AG09309 (cell line): ENCODE data around the gene TRMT44.

Source experiments
- DNase-seq: peaks from one replicate; pipeline ENCODE4 v3.0.0-alpha.2; 2010; ENCODE audit warnings: low read depth
- H3K4me3 ChIP-seq: 2 replicates; pipeline ENCODE4 v1.5.1; 2011; ENCODE audit warnings: mild to moderate bottlenecking, low read depth, low read length, moderate library complexity; ENCODE audit not compliant: control insufficient read depth
- CTCF ChIP-seq: IDR thresholded peaks from 2 replicates; pipeline ENCODE4 v1.5.1; 2011; ENCODE audit warnings: mild to moderate bottlenecking, low read depth, low read length, inconsistent platforms; ENCODE audit not compliant: insufficient read depth, control insufficient read depth; ENCODE audit errors: missing control alignments

Gene TRMT44

GRCh38 chr4:8440492-8441311 is at the start of gene TRMT44, which contains the start of gene ACOX3:
Gene TRMT44, plus strand, starts transcription at chr4:8440777. Its CDS starts 46 bp downstream, at chr4:8440823.
Gene ACOX3, minus strand, starts transcription at chr4:8440723. Its CDS starts 24,202 bp downstream, at chr4:8416521.
- H3K4me3 ChIP-seq = peak within 1 kb of the TSS; percentile 90
- TF ChIP-seq CTCF = no peak
- DNase-seq = peak; percentile 54

GRCh38 chr4:8391071-8391470 is 49.5 kb upstream of the TRMT44 start:
- no peak for DNase-seq
- H3K4me3 ChIP-seq = no peak overlapping the region
- no peak for TF ChIP-seq CTCF

GRCh38 chr4:8391972-8392371 is 48.6 kb upstream of the TRMT44 start:
- no peak overlapping the region for H3K4me3 ChIP-seq
- TF ChIP-seq CTCF = no peak
- DNase-seq = peak; percentile 39

- no peak overlapping the region for H3K4me3 ChIP-seq
- TF ChIP-seq CTCF = no peak
- no peak for DNase-seq
Observed at GRCh38 chr4:8392591-8393190, 47.9 kb upstream of the TRMT44 start.

- TF ChIP-seq CTCF = peak; percentile 39
- no peak overlapping the region for H3K4me3 ChIP-seq
- DNase-seq = peak; percentile 98
Observed at GRCh38 chr4:8393593-8394038, 47.0 kb upstream of the TRMT44 start.

GRCh38 chr4:8394061-8394519 is 46.5 kb upstream of the TRMT44 start:
- no peak for DNase-seq
- TF ChIP-seq CTCF = no peak
- H3K4me3 ChIP-seq = no peak overlapping the region
